Esophagus muscularis mucosa (tissue), 4 donors: ENCODE results near the gene SEC14L1. TPM values are rescaled to one million over a fixed set of nuclear protein-coding genes. Genes with fewer than 3 reads are reported as not detected.

Experiments
- DNase-seq: peaks from one replicate; pipeline ENCODE4 v3.0.0-alpha.2; 2017; ENCODE audit errors: extremely low spot score
- H3K27ac ChIP-seq, 4 donors: fragments of 200-600 bp; sonication (generic); replicated peaks in 1 of 4; 1 replicate in 3 of 4; 2 replicates in 1 of 4; pipeline ENCODE4 v1.5.1; 2016 to 2019; ENCODE audit warnings: mild to moderate bottlenecking in 1 of 4
- H3K27me3 ChIP-seq, 4 donors: fragments of 200-600 bp; sonication (generic); one replicate each; pipeline versions ENCODE4 v1.5.1 to v1.6.0; 2016 to 2019
- H3K36me3 ChIP-seq, 4 donors: fragments of 200-600 bp; sonication (generic); one replicate each; pipeline ENCODE4 v1.5.1; 2016 to 2019
- H3K4me1 ChIP-seq, 4 donors: fragments of 200-600 bp; sonication (generic); one replicate each; pipeline ENCODE4 v1.5.1; 2016 to 2019
- H3K4me3 ChIP-seq, 4 donors: fragments of 200-600 bp; sonication (generic); 1 replicate in 2 of 4; 2 replicates in 2 of 4; pipeline ENCODE4 v1.5.1; 2016 to 2019; ENCODE audit warnings: mild to moderate bottlenecking in 4 of 4, moderate library complexity in 1 of 4
- H3K9me3 ChIP-seq, 4 donors: fragments of 200-600 bp; sonication (generic); 1 replicate in 3 of 4; 2 replicates in 1 of 4; pipeline ENCODE4 v1.5.1; 2016 to 2019
- CTCF ChIP-seq, 3 experiments: fragments of 200-600 bp in 2 of 3; fragments of 450-650 bp in 1 of 3; sonication (generic) in 2 of 3; IDR thresholded peaks; one replicate each; pipeline ENCODE4 v1.5.1; 2017 to 2019; ENCODE audit warnings: antibody characterized with exemption in 3 of 3, mild to moderate bottlenecking in 2 of 3, moderate library complexity in 1 of 3
- EP300 ChIP-seq: sonication (generic); formaldehyde crosslinking; IDR thresholded peaks from one replicate; pipeline ENCODE4 v1.6.1; 2017; ENCODE audit warnings: antibody characterized with exemption
- POLR2A ChIP-seq: fragments of 450-650 bp; IDR thresholded peaks from one replicate; pipeline ENCODE4 v1.6.1; 2017; ENCODE audit warnings: antibody characterized with exemption, moderate library complexity, mild to moderate bottlenecking, low read depth
- POLR2AphosphoS5 ChIP-seq, 2 donors: sonication (generic); formaldehyde crosslinking; IDR thresholded peaks; one replicate each; pipeline ENCODE4 v1.6.1; 2017; ENCODE audit warnings: antibody characterized with exemption in 2 of 2
- WGBS: methylation state at CpG from one replicate; pipeline ENCODE4 v1.1.5; 2018; 5-methylcytosine and 5-hydroxymethylcytosine counted together
- intact Hi-C: fragments of 100-400 bp; cut with DNase I; formaldehyde crosslinking; loops from one replicate; pipeline ENCODE4 v1.15.1; 2023
- total RNA-seq, 4 donors: library from RNA; depleted of rRNA; stranded (reverse); fragments of >200 nt; gene quantifications; one replicate each; pipeline versions ENCODE4 v1.1.0 to v1.2.1, GENCODE V29; 2016

SEC14L1 gene
- total RNA-seq, 4 donors from 2014 or later = 40.7 to 96.4 (median 64.4) TPM

GRCh38 chr17:77212833-77213777 lies 72.3 kb downstream of the SEC14L1 start:
- intact Hi-C loops = no loop called here
- Histone ChIP-seq H3K36me3 (peaks cover 56 to 97% (median 89%) of the 10 kb centered on the region in 4 donors), H3K9me3 (no peaks in the 10 kb centered on the region), H3K4me3 (no peak overlapping the region), H3K27me3 (no peaks in the 10 kb centered on the region), H3K4me1 (peaks cover 3 to 44% (median 21%) of the 10 kb centered on the region in 4 donors), H3K27ac (peak overlapping the region in 1 of 4 donors; percentile 32)
- 80% methylated on average over 39 of the region's 40 CpGs for WGBS
- TF ChIP-seq EP300 = no peak
- no peak for TF ChIP-seq POLR2AphosphoS5 (IDR thresholded peaks at IDR 0.05)
- no peak for TF ChIP-seq CTCF (IDR thresholded peaks at IDR 0.05)
- no peak for TF ChIP-seq POLR2A
- no peak for DNase-seq

DNA sequence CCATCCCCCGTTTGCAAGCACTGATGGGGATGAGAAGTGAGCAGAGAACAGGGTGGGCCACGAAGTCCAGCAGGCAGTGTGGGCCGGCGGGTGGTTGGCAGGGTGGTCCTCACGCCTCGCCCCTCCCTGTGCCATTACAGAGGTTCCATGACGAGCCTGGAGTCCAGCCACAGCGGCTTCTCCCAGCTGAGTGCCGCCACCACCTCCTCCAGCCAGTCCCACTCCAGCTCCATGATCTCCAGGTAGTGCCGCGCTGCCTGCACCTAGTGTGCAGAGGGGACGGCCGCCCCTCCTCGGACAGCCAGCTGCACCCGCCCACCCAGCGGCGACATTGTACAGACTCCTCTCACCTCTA lies 73.0 kb downstream of the SEC14L1 start:
- intact Hi-C loops = no loop called here
- TF ChIP-seq POLR2AphosphoS5 (IDR thresholded peaks at IDR 0.05) (no peak), EP300 (no peak), CTCF (IDR thresholded peaks at IDR 0.05) (no peak), POLR2A (no peak)
- Histone ChIP-seq H3K27me3 (no peaks in the 10 kb centered on the region), H3K36me3 (peaks cover 56 to 97% (median 93%) of the 10 kb centered on the region in 4 donors), H3K27ac (no peak overlapping the region), H3K4me3 (no peak overlapping the region), H3K4me1 (peaks cover 0 to 37% (median 14%) of the 10 kb centered on the region in 4 donors), H3K9me3 (no peaks in the 10 kb centered on the region)
- no peak for DNase-seq
- 89% methylated on average over 15 of the region's 17 CpGs for WGBS

GRCh38 chr17:77214328-77214727 lies 73.6 kb downstream of the SEC14L1 start:
- H3K36me3 ChIP-seq = peaks cover 56 to 97% (median 91%) of the 10 kb centered on the region in 4 donors
- no peaks in the 10 kb centered on the region for H3K9me3 ChIP-seq
- intact Hi-C loops = no loop called here
- no peaks in the 10 kb centered on the region for H3K27me3 ChIP-seq
- H3K27ac ChIP-seq = no peak overlapping the region
- no peak for DNase-seq
- H3K4me1 ChIP-seq = peaks cover 0 to 31% (median 9%) of the 10 kb centered on the region in 4 donors
- 93% methylated on average over 12 of the region's 12 CpGs for WGBS
- H3K4me3 ChIP-seq = no peak overlapping the region
- no peak for TF ChIP-seq POLR2AphosphoS5 (IDR thresholded peaks at IDR 0.05)
- TF ChIP-seq EP300 = no peak
- TF ChIP-seq POLR2A = no peak
- TF ChIP-seq CTCF (IDR thresholded peaks at IDR 0.05) = no peak

DNA sequence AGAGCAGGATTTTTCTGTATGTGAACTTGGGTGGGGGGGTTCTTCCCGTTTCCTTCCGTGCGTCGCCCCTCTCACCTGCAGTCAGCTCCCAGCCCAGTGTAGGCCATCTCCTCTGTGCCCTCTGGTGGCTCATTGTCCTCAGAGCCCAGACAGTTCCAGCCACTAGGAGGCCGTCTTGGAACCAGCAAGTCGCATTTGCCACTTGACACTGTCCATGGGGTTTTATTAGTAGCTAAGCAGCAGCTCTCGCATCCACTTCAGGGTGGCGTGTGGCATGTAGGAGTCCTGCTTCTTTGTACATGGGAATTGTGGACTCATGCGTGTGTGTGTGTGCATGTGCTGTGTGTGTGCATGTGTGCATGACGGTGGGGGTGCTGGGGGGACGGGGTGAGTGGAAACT lies 74.0 kb downstream of the SEC14L1 start:
- peaks cover 56 to 93% (median 87%) of the 10 kb centered on the region in 4 donors for H3K36me3 ChIP-seq
- 76% methylated on average over 10 of the region's 11 CpGs for WGBS
- H3K27ac ChIP-seq = no peak overlapping the region
- TF ChIP-seq EP300 (no peak), POLR2A (no peak), CTCF (IDR thresholded peaks at IDR 0.05) (peak in 1 of 3 experiments; percentile 31), POLR2AphosphoS5 (IDR thresholded peaks at IDR 0.05) (no peak)
- H3K27me3 ChIP-seq = no peaks in the 10 kb centered on the region
- H3K9me3 ChIP-seq = no peaks in the 10 kb centered on the region
- DNase-seq = no peak
- H3K4me1 ChIP-seq = peaks cover 0 to 28% (median 8%) of the 10 kb centered on the region in 4 donors
- no peak overlapping the region for H3K4me3 ChIP-seq
- intact Hi-C loops = no loop called here
